Measurements from ENCODE around the gene LCN1.

- no peak for TF ChIP-seq POLR2A (IDR thresholded peaks at IDR 0.05; ENCODE audit: low read length)
- no peak for TF ChIP-seq GATA1 (IDR thresholded peaks at IDR 0.05; ENCODE audit: low read depth, low read length)
Observed at GRCh38 chr9:135476561-135477355, 44.5 kb upstream of the LCN1 start.

Measured in erythroblast (primary cell).